ENCODE results near the gene HDGFL2.

DNA sequence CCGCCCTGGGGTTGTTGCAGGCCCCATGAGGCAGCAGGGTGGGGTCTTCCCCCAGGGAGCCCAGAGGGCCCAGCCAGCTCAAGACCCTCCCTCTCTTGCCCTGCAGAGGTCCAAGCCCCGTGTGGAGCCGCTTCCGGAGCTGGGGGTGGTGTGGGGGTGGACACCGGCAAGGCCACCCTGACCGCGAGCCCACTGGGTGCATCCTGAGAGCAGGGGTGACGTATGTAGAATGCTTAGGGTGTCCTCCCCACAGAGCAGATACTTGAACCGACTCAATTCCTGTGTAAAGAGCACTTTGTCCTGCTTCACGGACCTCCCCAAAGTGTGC is 29.3 kb upstream of the HDGFL2 start:
- TF ChIP-seq, protein P1, sequence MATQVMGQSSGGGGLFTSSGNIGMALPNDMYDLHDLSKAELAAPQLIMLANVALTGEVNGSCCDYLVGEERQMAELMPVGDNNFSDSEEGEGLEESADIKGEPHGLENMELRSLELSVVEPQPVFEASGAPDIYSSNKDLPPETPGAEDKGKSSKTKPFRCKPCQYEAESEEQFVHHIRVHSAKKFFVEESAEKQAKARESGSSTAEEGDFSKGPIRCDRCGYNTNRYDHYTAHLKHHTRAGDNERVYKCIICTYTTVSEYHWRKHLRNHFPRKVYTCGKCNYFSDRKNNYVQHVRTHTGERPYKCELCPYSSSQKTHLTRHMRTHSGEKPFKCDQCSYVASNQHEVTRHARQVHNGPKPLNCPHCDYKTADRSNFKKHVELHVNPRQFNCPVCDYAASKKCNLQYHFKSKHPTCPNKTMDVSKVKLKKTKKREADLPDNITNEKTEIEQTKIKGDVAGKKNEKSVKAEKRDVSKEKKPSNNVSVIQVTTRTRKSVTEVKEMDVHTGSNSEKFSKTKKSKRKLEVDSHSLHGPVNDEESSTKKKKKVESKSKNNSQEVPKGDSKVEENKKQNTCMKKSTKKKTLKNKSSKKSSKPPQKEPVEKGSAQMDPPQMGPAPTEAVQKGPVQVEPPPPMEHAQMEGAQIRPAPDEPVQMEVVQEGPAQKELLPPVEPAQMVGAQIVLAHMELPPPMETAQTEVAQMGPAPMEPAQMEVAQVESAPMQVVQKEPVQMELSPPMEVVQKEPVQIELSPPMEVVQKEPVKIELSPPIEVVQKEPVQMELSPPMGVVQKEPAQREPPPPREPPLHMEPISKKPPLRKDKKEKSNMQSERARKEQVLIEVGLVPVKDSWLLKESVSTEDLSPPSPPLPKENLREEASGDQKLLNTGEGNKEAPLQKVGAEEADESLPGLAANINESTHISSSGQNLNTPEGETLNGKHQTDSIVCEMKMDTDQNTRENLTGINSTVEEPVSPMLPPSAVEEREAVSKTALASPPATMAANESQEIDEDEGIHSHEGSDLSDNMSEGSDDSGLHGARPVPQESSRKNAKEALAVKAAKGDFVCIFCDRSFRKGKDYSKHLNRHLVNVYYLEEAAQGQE (IDR thresholded peaks at IDR 0.05), result no peak
- TF ChIP-seq, protein P2, sequence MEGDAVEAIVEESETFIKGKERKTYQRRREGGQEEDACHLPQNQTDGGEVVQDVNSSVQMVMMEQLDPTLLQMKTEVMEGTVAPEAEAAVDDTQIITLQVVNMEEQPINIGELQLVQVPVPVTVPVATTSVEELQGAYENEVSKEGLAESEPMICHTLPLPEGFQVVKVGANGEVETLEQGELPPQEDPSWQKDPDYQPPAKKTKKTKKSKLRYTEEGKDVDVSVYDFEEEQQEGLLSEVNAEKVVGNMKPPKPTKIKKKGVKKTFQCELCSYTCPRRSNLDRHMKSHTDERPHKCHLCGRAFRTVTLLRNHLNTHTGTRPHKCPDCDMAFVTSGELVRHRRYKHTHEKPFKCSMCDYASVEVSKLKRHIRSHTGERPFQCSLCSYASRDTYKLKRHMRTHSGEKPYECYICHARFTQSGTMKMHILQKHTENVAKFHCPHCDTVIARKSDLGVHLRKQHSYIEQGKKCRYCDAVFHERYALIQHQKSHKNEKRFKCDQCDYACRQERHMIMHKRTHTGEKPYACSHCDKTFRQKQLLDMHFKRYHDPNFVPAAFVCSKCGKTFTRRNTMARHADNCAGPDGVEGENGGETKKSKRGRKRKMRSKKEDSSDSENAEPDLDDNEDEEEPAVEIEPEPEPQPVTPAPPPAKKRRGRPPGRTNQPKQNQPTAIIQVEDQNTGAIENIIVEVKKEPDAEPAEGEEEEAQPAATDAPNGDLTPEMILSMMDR (IDR thresholded peaks at IDR 0.05; ENCODE audit: low read depth, low read length, missing input control), result no peak
- no peak for TF ChIP-seq SP1 (IDR thresholded peaks at IDR 0.05)
- no peak for TF ChIP-seq ZBTB33 (IDR thresholded peaks at IDR 0.05)
- no peak for TF ChIP-seq TAF1 (conservative IDR thresholded peaks at IDR 0.05)
- no peak for TF ChIP-seq RAD21 (IDR thresholded peaks at IDR 0.05)
- no peak for TF ChIP-seq EGR1 (IDR thresholded peaks at IDR 0.05; ENCODE audit: low read depth in 2 of 2)
- TF ChIP-seq, protein P3, sequence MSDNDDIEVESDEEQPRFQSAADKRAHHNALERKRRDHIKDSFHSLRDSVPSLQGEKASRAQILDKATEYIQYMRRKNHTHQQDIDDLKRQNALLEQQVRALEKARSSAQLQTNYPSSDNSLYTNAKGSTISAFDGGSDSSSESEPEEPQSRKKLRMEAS (IDR thresholded peaks at IDR 0.05), result no peak
- no peak for TF ChIP-seq GABPA (IDR thresholded peaks at IDR 0.05 in 1 of 2, conservative IDR thresholded peaks at IDR 0.05 in 1 of 2)
- no peak for TF ChIP-seq JUND (IDR thresholded peaks at IDR 0.05)
- TF ChIP-seq, protein P4, sequence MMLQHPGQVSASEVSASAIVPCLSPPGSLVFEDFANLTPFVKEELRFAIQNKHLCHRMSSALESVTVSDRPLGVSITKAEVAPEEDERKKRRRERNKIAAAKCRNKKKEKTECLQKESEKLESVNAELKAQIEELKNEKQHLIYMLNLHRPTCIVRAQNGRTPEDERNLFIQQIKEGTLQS (IDR thresholded peaks at IDR 0.05), result no peak
- no peak for TF ChIP-seq YY1 (IDR thresholded peaks at IDR 0.05)

Data from liver (tissue), 3 donors.